Measurements from ENCODE around the gene EHD4.

Gene EHD4

GRCh38 chr15:41994772-41995475 is 22.6 kb upstream of the EHD4 start:
- no peak for DNase-seq (ENCODE audit: low spot score)

DNA sequence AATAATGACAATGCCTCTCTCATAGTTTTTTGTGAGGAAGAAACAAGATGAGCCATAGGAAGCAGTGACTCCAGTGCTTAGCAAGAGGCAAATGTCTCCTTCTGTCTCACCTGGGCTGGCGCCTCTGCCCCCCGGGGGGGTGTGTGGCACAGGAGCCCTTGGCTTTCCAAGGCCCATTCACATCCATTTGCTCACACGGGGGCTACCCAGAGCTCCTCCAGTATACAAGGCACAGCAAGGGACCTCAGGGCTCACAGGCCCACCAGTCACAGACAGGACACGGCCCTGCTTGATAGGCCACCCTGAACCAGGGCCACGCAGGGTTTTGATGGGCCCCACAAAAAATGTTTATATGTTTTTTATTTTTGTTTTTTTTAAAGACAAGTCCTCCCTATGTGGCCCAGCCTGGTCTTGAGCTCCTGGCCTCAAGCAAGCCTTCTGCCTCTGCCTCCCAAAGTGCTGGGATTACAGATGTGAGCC is 21.9 kb upstream of the EHD4 start:
- DNase-seq (ENCODE audit: low spot score): no peak

- DNase-seq (ENCODE audit: low spot score): no peak
Observed at GRCh38 chr15:41993472-41994170, 21.3 kb upstream of the EHD4 start.

DNA sequence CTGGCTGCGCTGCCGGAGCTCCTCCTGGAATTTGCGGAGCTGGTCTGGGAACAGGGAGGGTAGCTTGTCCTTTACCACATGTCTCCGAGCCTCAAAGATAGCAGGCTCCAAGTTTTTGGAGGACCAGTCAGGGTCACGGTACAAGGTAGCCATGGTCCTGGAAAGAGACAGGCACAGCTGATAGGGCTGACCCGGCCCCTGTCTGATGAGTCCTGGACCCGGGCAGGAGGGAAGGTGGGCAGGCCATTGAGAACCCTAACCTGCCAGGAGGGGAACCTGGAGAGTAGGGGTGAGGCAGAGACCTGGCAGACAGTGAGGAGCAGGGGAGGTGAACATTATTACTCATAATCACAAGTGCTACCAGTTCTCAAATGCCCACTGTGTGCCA is 20.4 kb upstream of the EHD4 start:
- no peak for DNase-seq (ENCODE audit: low spot score)

DNA sequence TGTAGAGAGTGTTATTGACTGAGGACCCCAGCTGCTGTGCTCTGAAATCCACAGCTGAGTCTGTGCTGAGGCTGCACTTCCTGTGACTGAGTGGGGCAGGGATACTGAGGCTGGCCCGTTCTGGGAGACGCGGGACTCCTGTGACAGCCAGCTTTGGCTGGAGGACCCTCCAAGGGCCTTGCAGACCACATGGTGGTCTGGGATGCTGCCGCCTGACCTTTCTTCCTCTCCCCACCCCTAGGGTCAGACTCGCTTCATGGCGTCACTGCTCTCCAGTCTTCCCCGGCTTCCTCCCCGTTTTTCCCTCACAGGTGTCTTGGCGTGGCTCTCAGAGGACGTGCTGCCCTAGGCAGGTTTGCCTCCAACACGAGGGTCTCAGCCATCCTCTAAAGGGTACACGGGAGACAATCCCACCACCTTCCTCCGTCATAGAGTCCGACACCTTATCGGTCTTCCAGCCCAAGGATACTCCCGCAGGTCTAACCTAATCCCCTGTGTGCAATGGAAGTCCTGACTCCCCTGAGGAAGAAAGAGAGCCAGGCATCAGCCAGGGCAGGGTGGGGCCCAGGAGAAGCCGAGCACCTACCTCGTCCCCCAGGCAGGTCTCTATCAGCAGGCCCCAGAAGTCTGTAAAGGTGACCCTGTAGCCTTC is 19.9 kb upstream of the EHD4 start:
- DNase-seq (ENCODE audit: low spot score): no peak

- DNase-seq (ENCODE audit: low spot score): no peak
Observed at GRCh38 chr15:41990691-41991090, 18.3 kb upstream of the EHD4 start.

GRCh38 chr15:41990243-41990605 is 17.9 kb upstream of the EHD4 start:
- no peak for DNase-seq (ENCODE audit: low spot score)

DNA sequence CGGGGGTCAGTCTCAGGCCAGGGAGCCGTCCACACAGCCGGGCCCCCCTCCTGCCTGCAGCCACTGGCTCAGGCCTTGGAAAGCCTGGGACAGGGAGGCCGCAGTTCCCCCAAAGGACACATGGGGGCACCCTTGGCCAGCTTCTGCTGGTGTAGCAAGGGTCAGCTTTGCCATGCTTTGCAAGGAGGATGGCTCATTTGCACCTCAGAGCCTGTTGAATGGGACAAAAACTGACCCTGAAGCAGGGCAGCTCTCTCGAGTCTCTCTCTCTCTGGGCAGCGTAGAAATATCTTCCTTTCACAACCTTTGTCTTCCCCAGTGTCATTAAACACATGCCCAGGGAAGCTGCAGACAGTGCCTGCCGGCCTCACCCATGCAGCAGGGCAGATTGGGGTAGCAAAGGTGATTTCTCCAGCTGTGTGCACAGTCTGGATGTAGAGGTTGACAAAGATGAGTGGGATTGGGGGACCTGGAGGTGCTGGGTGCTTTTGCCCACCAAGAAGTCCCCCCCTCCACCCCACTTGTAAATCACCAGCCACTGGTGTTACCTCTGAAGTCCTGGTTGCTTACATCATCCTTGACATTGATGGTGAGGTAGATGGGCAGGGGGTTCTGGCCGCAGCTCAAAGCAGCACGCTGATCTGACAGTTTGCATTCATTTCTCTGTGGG is 17.4 kb upstream of the EHD4 start:
- DNase-seq (ENCODE audit: low spot score): peak; percentile 75

DNA sequence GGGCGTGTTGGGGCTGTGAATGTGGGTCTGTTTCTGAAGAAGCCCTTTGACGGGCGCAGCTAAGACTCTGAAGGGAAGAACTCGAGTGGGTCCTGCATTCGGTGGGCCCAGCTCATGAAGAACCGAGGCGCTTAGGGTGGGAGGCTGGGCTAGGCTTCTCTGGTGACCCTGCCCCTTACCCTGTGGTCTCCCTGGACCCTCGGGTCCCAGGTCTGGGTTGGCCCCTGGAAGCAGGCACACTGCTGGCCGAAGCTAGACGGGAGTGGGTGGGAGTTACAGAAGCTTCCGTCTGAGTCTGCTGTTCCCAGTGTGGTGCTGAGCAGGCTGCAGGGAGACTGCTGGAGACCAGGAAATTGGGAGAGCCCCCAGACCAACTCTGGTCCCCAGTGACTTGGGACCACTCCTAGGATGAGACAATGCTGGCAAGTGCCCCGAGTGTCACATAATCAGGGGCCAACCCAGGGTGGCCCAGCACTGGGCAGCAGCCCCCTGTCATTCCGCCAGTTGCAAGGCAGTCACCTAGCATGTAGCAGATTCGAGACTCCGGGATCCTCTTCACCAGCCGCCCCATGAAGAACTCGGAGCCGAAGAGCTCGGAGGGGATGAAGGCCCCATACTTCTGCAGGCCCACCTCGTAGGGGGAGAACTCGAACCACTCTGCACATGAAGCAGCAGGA is 16.7 kb upstream of the EHD4 start:
- no peak for DNase-seq (ENCODE audit: low spot score)

DNA sequence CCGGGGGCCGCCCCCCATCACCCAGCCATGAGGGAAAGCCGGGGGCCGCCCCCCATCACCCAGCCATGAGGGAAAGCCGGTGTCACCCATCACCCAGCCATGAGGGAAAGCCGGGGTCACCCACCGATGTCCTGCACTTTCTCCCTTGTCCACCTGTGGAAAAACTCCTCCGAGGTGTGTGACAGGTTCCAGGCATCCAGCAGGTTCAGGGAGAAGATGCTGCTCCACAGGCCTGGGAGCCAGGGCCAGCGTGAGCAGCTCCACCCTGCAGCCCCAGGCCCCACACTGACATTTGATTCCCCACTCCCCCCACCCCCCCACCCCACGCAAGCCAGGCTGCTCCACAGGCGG is 15.5 kb upstream of the EHD4 start:
- DNase-seq (ENCODE audit: low spot score): no peak

GRCh38 chr15:41987246-41987924 is 15.0 kb upstream of the EHD4 start:
- DNase-seq (ENCODE audit: low spot score): no peak

GRCh38 chr15:41985236-41986160 is 13.1 kb upstream of the EHD4 start:
- DNase-seq (ENCODE audit: low spot score): no peak

- no peak for DNase-seq (ENCODE audit: low spot score)
Observed at GRCh38 chr15:41984622-41985021, 12.3 kb upstream of the EHD4 start.

DNA sequence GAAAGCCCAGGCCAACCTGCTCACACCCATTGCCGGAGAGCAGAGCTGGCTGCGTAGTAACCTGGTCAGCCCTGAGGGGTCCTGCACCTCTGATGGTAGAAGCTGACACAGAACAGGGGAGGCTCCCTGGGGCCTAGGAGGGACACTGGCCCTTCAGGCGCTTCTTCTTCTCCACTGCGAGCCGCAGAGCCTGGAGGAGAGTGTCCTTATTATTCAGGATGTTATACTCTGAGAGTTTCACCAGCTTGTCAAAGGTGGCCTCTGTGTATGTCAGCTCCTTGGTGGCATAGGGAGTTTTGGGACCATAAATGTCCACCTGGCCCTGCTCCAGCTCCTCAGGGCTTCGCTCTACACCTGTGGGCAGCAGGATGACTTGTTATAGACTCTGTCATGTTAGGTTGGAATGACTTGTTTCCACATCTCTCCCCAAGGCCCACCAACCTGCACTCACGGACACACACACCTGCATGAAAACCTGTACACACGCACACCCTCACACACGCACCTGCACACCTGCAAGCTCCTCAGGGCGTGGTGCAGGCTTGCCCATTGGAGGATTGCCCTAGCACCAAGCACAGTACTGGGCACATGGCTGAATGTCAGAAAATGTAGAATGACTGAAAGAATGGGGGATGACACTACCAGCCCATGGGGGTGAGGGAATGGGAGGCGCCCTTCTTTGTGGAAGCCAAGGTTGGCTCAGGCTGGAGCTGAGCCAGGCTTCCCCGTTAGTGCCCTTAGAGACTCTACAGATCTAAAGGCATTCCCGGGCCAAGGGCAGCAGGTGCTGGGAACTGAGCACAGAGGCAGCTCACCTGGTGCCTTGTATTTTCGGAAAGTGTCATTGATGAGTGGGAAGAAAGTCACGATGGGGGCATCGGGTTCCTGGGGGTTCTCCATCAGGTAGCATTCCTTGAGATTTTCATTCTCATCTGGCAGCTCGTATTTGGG is 11.5 kb upstream of the EHD4 start:
- DNase-seq (ENCODE audit: low spot score): no peak

DNA sequence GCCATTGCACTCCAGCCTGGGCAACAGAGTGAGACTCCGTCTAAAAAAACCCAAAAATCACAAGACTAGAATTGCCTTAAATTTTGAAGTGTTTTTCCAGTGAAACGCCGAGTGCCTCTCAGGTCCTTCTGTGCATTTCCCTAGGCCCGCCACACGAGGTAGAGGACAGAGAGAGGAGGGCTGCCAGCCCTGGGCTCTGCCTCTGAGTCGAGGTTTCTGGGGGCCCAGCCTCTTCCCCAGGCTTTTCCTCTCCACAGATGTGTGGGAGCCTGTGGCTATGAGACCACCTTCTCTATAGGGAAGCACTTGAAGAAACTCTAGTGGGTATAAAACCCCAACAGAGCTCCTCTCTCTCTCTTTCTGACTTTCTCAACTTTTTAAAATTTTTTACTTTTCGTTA is 10.9 kb upstream of the EHD4 start:
- no peak for DNase-seq (ENCODE audit: low spot score)

- DNase-seq (ENCODE audit: low spot score): no peak
Observed at GRCh38 chr15:41982133-41982930, 10.0 kb upstream of the EHD4 start.

DNA sequence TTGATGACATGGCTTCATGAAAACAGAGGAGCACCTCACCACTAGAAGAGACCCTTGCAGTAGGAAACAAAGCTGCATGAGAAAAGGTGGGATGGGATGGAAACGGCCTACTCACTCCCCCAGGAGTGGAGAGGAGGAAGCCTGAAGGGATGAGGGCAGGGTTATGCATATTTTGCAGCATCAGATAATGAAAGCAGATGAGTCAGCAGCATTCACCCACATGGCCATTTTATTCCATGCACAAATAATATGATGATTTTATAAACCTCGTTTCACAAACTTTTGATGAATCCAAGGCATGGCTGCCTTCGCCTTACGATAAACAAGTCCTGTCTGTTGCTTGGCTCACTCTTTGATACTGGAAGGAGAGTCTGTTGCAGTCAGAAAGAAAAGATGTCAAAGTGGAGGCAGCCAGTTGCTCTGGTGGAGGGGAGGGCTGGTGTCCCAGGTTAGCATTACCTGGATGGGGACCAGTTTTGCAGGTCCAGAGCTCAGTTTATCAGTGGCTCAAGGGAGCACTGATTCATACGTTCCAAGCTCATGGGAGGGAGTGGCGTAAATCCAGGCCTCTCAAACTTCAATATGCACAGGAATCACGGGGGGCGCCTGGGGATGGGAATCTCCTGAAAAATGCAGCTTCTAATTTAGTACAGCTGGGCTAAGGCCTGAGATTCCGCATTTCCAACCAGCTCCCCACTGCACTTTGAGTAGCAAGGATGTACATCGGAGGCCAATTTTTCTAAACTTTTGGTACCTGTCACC is 9.2 kb upstream of the EHD4 start:
- no peak for DNase-seq (ENCODE audit: low spot score)
